ENCODE measurements around the gene ATRIP. TPM values are rescaled to one million over a fixed set of nuclear protein-coding genes. Genes with fewer than 3 reads are reported as not detected.

The ATRIP gene
- total and polyA plus RNA-seq, 2 donors from 2014 or later: 5.4 to 6.7 TPM

DNA sequence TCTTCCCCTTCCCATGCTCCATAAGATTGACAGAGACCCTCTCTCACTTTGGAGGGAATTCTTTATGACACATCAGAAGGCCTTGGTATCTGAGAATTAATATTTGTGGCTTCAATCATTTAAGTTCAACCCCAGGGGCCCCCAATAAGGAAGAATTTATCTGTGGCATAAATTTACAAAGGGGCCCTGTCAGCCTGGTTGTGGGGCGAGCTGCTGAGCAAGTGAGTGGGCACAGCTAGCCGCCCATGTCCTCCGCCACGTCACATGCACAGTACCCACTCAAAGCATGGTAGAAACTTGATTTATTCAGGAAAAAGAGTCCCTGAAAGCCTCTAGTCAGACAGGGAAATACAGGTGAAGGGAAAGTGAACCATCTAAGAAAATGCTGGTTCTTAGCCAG, 30.0 kb upstream of the ATRIP start:
- peaks cover 6 to 78% (median 50%) of the 10 kb centered on the region in 3 donors for H3K36me3 ChIP-seq (ENCODE audit: control insufficient read depth in 2 of 3, insufficient read depth in 3 of 3, low read length in 3 of 3)
- H3K27me3 ChIP-seq (ENCODE audit: control insufficient read depth, insufficient read depth, low read length): no peaks in the 10 kb centered on the region
- no peak overlapping the region for H3K9ac ChIP-seq (ENCODE audit: low read length in 3 of 3)
- peaks cover 0 to 1% (median 0%) of the 10 kb centered on the region in 3 donors for H3K4me1 ChIP-seq (ENCODE audit: control insufficient read depth in 2 of 3, insufficient read depth in 2 of 3, low read depth in 1 of 3, low read length in 3 of 3)
- no peaks in the 10 kb centered on the region for H3K9me3 ChIP-seq (ENCODE audit: control insufficient read depth in 2 of 3, insufficient read depth in 1 of 3, low read length in 3 of 3)
- FAIRE-seq: no peak
- no peak for DNase-seq
- intact Hi-C loops (cut with DNase I): no loop called here
- no peak overlapping the region for H3K4me3 ChIP-seq (ENCODE audit: low read length in 3 of 3)
- TF ChIP-seq, protein P1, sequence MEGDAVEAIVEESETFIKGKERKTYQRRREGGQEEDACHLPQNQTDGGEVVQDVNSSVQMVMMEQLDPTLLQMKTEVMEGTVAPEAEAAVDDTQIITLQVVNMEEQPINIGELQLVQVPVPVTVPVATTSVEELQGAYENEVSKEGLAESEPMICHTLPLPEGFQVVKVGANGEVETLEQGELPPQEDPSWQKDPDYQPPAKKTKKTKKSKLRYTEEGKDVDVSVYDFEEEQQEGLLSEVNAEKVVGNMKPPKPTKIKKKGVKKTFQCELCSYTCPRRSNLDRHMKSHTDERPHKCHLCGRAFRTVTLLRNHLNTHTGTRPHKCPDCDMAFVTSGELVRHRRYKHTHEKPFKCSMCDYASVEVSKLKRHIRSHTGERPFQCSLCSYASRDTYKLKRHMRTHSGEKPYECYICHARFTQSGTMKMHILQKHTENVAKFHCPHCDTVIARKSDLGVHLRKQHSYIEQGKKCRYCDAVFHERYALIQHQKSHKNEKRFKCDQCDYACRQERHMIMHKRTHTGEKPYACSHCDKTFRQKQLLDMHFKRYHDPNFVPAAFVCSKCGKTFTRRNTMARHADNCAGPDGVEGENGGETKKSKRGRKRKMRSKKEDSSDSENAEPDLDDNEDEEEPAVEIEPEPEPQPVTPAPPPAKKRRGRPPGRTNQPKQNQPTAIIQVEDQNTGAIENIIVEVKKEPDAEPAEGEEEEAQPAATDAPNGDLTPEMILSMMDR (IDR thresholded peaks at IDR 0.05; ENCODE audit: borderline replicate concordance, extremely low read depth, insufficient read depth): no peak
- no peak overlapping the region for H3K27ac ChIP-seq (ENCODE audit: low read depth in 2 of 2, low read length in 2 of 2)

DNA sequence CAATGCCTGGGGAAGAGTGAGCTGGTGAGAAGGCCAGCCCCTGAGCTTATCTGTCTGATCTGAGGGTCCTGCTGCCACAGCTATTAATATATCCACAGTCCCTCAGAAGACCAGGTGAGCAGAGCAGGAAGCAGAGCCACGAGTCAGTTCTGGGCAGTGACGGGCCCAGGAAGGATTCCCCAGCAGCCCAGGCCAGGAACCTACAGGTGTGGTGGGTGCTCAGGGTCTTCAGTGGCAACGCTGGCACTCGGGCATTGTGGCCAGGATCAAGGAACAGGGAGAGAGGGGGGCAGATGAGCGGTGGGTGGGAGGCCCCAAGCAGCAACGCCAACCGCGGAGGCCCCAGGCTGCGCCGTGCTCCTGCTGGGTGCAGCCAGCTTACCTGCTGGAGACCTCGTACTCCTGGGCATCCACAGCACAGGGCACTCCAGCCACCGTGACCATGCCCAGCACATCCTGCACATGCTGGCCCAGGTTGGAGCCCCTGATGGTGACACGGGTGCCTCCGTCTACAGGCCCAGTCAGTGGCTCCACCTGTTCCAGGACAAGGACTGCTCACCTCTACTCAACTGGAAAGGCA, 28.9 kb upstream of the ATRIP start:
- Histone ChIP-seq H3K9ac (ENCODE audit: low read length in 3 of 3) (no peak overlapping the region), H3K9me3 (ENCODE audit: control insufficient read depth in 2 of 3, insufficient read depth in 1 of 3, low read length in 3 of 3) (no peaks in the 10 kb centered on the region), H3K27ac (ENCODE audit: low read depth in 2 of 2, low read length in 2 of 2) (no peak overlapping the region), H3K36me3 (ENCODE audit: control insufficient read depth in 2 of 3, insufficient read depth in 3 of 3, low read length in 3 of 3) (peaks cover 6 to 73% (median 43%) of the 10 kb centered on the region in 3 donors), H3K27me3 (ENCODE audit: control insufficient read depth, insufficient read depth, low read length) (no peaks in the 10 kb centered on the region), H3K4me3 (ENCODE audit: low read length in 3 of 3) (no peak overlapping the region), H3K4me1 (ENCODE audit: control insufficient read depth in 2 of 3, insufficient read depth in 2 of 3, low read depth in 1 of 3, low read length in 3 of 3) (peaks cover 0 to 7% (median 0%) of the 10 kb centered on the region in 3 donors)
- TF ChIP-seq, protein P1 (IDR thresholded peaks at IDR 0.05; ENCODE audit: borderline replicate concordance, extremely low read depth, insufficient read depth): no peak
- FAIRE-seq: no peak
- intact Hi-C loops (cut with DNase I): no loop called here
- peak in 1 of 5 donors; percentile 64 for DNase-seq

DNA sequence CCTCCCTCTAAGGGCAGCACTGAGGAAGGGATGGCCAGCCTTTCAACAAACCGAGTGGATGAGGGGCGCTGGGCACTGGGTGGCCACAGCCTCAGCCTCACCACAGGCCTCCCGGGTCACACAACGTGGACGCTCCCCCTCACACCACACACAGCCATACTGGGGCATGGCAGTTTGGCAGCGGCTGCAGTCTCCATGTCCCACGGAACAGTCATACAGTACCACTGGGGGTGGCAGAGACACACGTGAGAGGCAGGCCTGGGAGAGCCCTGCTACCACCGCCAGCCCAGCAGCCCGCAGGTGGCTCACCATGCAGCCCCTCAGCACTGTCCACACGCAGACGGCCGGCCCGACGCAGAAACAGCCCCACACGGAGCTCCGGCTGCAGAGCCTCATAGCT, 28.4 kb upstream of the ATRIP start:
- H3K9me3 ChIP-seq (ENCODE audit: control insufficient read depth in 2 of 3, insufficient read depth in 1 of 3, low read length in 3 of 3): no peaks in the 10 kb centered on the region
- DNase-seq (peak in 1 of 5 donors; percentile 48), FAIRE-seq (no peak)
- TF ChIP-seq, protein P1 (IDR thresholded peaks at IDR 0.05; ENCODE audit: borderline replicate concordance, extremely low read depth, insufficient read depth): no peak
- H3K27ac ChIP-seq (ENCODE audit: low read depth in 2 of 2, low read length in 2 of 2): no peak overlapping the region
- intact Hi-C loops (cut with DNase I): no loop called here
- no peaks in the 10 kb centered on the region for H3K27me3 ChIP-seq (ENCODE audit: control insufficient read depth, insufficient read depth, low read length)
- H3K9ac ChIP-seq (ENCODE audit: low read length in 3 of 3): no peak overlapping the region
- H3K36me3 ChIP-seq (ENCODE audit: control insufficient read depth in 2 of 3, insufficient read depth in 3 of 3, low read length in 3 of 3): peaks cover 6 to 68% (median 39%) of the 10 kb centered on the region in 3 donors
- no peak overlapping the region for H3K4me3 ChIP-seq (ENCODE audit: low read length in 3 of 3)
- peaks cover 0 to 13% (median 0%) of the 10 kb centered on the region in 3 donors for H3K4me1 ChIP-seq (ENCODE audit: control insufficient read depth in 2 of 3, insufficient read depth in 2 of 3, low read depth in 1 of 3, low read length in 3 of 3)
